Measurements from ENCODE around the gene FTL.

The FTL gene

DNA sequence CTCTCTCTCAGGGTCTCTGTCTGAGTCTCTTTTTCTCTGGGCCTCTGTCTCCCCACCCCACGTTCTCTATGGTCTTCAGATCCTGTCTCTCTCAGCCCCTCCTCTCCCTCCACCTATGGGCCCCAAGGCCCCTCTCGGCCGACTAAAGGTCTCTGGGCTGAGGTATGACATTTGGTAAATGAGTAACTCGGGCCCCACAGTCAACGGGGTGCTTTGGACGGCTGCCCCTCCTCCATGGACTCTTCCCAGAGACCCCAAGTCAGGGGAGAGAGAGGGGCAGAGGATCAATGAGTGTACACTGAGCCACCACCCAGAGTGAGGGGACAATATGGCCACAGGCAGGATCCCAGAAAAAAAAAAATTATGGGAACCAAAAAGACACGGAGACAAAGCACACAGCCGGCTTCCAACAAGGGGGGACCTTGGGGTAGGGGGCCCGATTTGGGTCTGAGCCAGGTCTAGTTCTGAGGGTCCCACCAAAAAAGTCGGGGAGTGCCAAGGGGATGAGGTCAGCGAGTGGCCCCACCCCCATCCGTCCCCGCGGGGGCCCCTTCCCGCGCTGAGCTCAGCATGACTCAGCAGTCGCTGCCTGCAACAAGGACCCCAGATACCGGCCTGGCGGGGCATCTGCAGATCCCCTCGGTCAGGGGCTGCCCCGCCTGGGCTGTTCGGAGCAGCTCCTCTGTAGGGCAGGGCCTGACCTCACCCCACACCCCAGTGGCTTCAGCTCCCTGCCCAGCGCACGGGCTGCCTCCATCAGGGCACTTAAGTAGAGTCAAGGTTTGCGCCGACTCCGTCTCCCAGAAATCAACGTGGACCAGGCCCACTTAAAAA is 1.5 kb upstream of the FTL start:
- ATAC-seq, result peak; percentile 1; the same call in 1 of the 3 replicates
- 0 out of 2 replicates have a peak, but pooled peaks have one; percentile 19 for TF ChIP-seq SNAI2 (CRISPR knock-in tag; IDR thresholded peaks at IDR 0.05)
- no peak for TF ChIP-seq ARNTL (CRISPR knock-in tag; IDR thresholded peaks at IDR 0.05; ENCODE audit: borderline replicate concordance, low read depth)

GRCh38 chr19:48964205-48965039 is 687 bp upstream of the FTL start:
- no peak for ATAC-seq
- TF ChIP-seq ZNF565 (CRISPR knock-in tag; conservative IDR thresholded peaks at IDR 0.05; ENCODE audit: low read depth), result no peak
- TF ChIP-seq GLIS3 (CRISPR knock-in tag; IDR thresholded peaks at IDR 0.05), result no peak
- TF ChIP-seq, protein P1, sequence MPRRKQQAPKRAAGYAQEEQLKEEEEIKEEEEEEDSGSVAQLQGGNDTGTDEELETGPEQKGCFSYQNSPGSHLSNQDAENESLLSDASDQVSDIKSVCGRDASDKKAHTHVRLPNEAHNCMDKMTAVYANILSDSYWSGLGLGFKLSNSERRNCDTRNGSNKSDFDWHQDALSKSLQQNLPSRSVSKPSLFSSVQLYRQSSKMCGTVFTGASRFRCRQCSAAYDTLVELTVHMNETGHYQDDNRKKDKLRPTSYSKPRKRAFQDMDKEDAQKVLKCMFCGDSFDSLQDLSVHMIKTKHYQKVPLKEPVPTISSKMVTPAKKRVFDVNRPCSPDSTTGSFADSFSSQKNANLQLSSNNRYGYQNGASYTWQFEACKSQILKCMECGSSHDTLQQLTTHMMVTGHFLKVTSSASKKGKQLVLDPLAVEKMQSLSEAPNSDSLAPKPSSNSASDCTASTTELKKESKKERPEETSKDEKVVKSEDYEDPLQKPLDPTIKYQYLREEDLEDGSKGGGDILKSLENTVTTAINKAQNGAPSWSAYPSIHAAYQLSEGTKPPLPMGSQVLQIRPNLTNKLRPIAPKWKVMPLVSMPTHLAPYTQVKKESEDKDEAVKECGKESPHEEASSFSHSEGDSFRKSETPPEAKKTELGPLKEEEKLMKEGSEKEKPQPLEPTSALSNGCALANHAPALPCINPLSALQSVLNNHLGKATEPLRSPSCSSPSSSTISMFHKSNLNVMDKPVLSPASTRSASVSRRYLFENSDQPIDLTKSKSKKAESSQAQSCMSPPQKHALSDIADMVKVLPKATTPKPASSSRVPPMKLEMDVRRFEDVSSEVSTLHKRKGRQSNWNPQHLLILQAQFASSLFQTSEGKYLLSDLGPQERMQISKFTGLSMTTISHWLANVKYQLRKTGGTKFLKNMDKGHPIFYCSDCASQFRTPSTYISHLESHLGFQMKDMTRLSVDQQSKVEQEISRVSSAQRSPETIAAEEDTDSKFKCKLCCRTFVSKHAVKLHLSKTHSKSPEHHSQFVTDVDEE (CRISPR knock-in tag; IDR thresholded peaks at IDR 0.05), result no peak
- no peak for TF ChIP-seq TCF4 (CRISPR knock-in tag; IDR thresholded peaks at IDR 0.05; ENCODE audit: borderline replicate concordance)
- TF ChIP-seq ZFP30 (CRISPR knock-in tag; IDR thresholded peaks at IDR 0.05), result no peak
- no peak for TF ChIP-seq ZNF8 (CRISPR knock-in tag; IDR thresholded peaks at IDR 0.05)
- TF ChIP-seq TOX (CRISPR knock-in tag; IDR thresholded peaks at IDR 0.05; ENCODE audit: borderline replicate concordance), result no peak
- TF ChIP-seq ARNTL (CRISPR knock-in tag; IDR thresholded peaks at IDR 0.05; ENCODE audit: borderline replicate concordance, low read depth), result no peak
- TF ChIP-seq, protein P2, sequence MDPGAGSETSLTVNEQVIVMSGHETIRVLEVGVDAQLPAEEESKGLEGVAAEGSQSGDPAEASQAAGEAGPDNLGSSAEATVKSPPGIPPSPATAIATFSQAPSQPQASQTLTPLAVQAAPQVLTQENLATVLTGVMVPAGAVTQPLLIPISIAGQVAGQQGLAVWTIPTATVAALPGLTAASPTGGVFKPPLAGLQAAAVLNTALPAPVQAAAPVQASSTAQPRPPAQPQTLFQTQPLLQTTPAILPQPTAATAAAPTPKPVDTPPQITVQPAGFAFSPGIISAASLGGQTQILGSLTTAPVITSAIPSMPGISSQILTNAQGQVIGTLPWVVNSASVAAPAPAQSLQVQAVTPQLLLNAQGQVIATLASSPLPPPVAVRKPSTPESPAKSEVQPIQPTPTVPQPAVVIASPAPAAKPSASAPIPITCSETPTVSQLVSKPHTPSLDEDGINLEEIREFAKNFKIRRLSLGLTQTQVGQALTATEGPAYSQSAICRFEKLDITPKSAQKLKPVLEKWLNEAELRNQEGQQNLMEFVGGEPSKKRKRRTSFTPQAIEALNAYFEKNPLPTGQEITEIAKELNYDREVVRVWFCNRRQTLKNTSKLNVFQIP (CRISPR knock-in tag; IDR thresholded peaks at IDR 0.05; ENCODE audit: borderline replicate concordance, low read depth), result no peak
- TF ChIP-seq ESRRG (CRISPR knock-in tag; IDR thresholded peaks at IDR 0.05), result no peak
- TF ChIP-seq ZC3H10 (CRISPR knock-in tag; IDR thresholded peaks at IDR 0.05), result no peak
- TF ChIP-seq RARB (CRISPR knock-in tag; IDR thresholded peaks at IDR 0.05), result no peak
- TF ChIP-seq CSRNP3 (CRISPR knock-in tag; IDR thresholded peaks at IDR 0.05), result no peak
- no peak for TF ChIP-seq PATZ1 (CRISPR knock-in tag; IDR thresholded peaks at IDR 0.05; ENCODE audit: borderline replicate concordance)
- no peak for TF ChIP-seq BACH2 (CRISPR knock-in tag; IDR thresholded peaks at IDR 0.05; ENCODE audit: borderline replicate concordance)
- no peak for TF ChIP-seq CSDC2 (CRISPR knock-in tag; IDR thresholded peaks at IDR 0.05)
- TF ChIP-seq ZNF70 (CRISPR knock-in tag; IDR thresholded peaks at IDR 0.05), result no peak
- no peak for TF ChIP-seq OSR1 (CRISPR knock-in tag; IDR thresholded peaks at IDR 0.05)
- no peak for TF ChIP-seq ISL1 (CRISPR knock-in tag; IDR thresholded peaks at IDR 0.05)

DNA sequence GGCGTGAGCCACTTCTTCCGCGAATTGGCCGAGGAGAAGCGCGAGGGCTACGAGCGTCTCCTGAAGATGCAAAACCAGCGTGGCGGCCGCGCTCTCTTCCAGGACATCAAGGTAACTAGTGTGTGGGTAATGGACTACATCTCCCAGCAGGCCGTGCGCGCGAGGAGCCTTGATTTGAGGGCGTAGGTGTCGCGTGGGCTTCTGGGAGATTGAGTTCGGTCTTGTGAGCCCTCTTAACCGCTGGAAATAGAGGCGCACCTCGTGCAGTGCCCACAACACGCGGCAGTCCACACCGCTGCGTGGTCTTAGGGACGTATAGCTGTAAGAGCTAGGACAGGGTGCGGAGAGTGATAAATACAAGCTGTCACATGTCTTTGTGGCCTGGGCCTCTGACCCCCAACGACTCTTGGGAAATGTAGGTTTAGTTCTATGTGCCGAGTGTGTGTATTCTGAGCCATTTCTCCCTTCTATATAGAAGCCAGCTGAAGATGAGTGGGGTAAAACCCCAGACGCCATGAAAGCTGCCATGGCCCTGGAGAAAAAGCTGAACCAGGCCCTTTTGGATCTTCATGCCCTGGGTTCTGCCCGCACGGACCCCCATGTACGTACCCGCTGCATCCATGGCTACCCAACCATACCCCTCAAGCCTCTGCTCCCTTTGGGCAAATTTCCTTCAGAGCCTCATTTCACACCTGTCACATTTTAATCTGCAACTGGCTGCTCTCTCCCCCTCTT is 864 bp downstream of the FTL start:
- ATAC-seq, result peak; percentile 72
- no peak for TF ChIP-seq ZNF565 (CRISPR knock-in tag; conservative IDR thresholded peaks at IDR 0.05; ENCODE audit: low read depth)
- TF ChIP-seq PATZ1 (CRISPR knock-in tag; IDR thresholded peaks at IDR 0.05; ENCODE audit: borderline replicate concordance), result no peak
- TF ChIP-seq CSDC2 (CRISPR knock-in tag; IDR thresholded peaks at IDR 0.05), result no peak
- TF ChIP-seq ZFP30 (CRISPR knock-in tag; IDR thresholded peaks at IDR 0.05), result no peak
- no peak for TF ChIP-seq GLIS3 (CRISPR knock-in tag; IDR thresholded peaks at IDR 0.05)
- no peak for TF ChIP-seq ESRRG (CRISPR knock-in tag; IDR thresholded peaks at IDR 0.05)
- TF ChIP-seq BACH2 (CRISPR knock-in tag; IDR thresholded peaks at IDR 0.05; ENCODE audit: borderline replicate concordance), result no peak
- TF ChIP-seq, protein P3, sequence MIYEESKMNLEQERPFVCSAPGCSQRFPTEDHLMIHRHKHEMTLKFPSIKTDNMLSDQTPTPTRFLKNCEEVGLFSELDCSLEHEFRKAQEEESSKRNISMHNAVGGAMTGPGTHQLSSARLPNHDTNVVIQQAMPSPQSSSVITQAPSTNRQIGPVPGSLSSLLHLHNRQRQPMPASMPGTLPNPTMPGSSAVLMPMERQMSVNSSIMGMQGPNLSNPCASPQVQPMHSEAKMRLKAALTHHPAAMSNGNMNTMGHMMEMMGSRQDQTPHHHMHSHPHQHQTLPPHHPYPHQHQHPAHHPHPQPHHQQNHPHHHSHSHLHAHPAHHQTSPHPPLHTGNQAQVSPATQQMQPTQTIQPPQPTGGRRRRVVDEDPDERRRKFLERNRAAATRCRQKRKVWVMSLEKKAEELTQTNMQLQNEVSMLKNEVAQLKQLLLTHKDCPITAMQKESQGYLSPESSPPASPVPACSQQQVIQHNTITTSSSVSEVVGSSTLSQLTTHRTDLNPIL (CRISPR knock-in tag; IDR thresholded peaks at IDR 0.05; ENCODE audit: low read depth), result no peak
- TF ChIP-seq TOX (CRISPR knock-in tag; IDR thresholded peaks at IDR 0.05; ENCODE audit: borderline replicate concordance), result no peak
- no peak for TF ChIP-seq CSRNP3 (CRISPR knock-in tag; IDR thresholded peaks at IDR 0.05)

All from SK-N-SH treated with all-trans-retinoic acid at 6 μM for 48 hours (cell line).